HepG2 (cell line): Measurements from ENCODE around the gene PTGIS. TPM values are rescaled to one million over a fixed set of nuclear protein-coding genes. Genes with fewer than 3 reads are reported as not detected.

Experiments used
- ATAC-seq: fragments of 200-7000 bp; cut with Tn5 transposase; 3 replicates; pipeline ENCODE4 v1.9.1; 2020; ENCODE audit warnings: mild to moderate bottlenecking, moderate library complexity
- BruUV-seq: library from RNA; stranded (reverse); fragments of 400-500 nt; replicated peaks from 2 replicates; lab custom pipeline; 2021; lab: Mats Ljungman, UMichigan
- CTCF ChIA-PET: fragments of 300-600 bp; formaldehyde crosslinking; extraction: SDS; loops from one replicate; lab custom pipeline; 2021; ENCODE audit warnings: low total read pairs, inconsistent platforms, low intra/inter-chr PET ratio; lab: Yijun Ruan, JAX
- POLR2A ChIA-PET: fragments of 350-600 bp; sonication (Branson Sonifier 250); formaldehyde crosslinking; loops from one replicate; lab custom pipeline; 2020; ENCODE audit warnings: antibody characterized with exemption, inconsistent platforms; lab: Yijun Ruan, JAX
- DNase-seq: peaks from one replicate; pipeline ENCODE4 v3.0.0-alpha.2; 2015; ENCODE audit warnings: low spot score
- FAIRE-seq: peaks from 3 replicates; lab custom pipeline; 2011; peaks lifted over from hg19 to GRCh38; lab: Jason Lieb, UNC
- H2AFZ ChIP-seq: one replicate; pipeline ENCODE4 v1.6.1; 2011; ENCODE audit warnings: low read length, inconsistent platforms
- H3K27ac ChIP-seq: fragments of 300-600 bp; 3 replicates; pipeline ENCODE4 v1.8.0; 2011; ENCODE audit warnings: mixed run types, mild to moderate bottlenecking, mixed read lengths, low read length, inconsistent platforms; ENCODE audit not compliant: insufficient read depth; ENCODE audit errors: extremely low read length
- H3K27me3 ChIP-seq, 2 experiments: fragments of 200-600 bp in 1 of 2; 2 replicates in 1 of 2; 3 replicates in 1 of 2; pipeline versions ENCODE4 v1.6.0 to v1.8.0; 2011; ENCODE audit warnings: low read length in 2 of 2, mild to moderate bottlenecking in 2 of 2, moderate library complexity in 2 of 2, inconsistent platforms in 1 of 2; ENCODE audit not compliant: insufficient read depth in 2 of 2, control insufficient read depth in 1 of 2
- H3K36me3 ChIP-seq, 2 experiments: fragments of 200-600 bp in 1 of 2; replicated peaks in 1 of 2; 2 replicates in 1 of 2; 3 replicates in 1 of 2; pipeline versions ENCODE4 v1.5.1 to v1.8.0; 2011; ENCODE audit warnings: low read length in 2 of 2, inconsistent platforms in 1 of 2; ENCODE audit not compliant: insufficient read depth in 2 of 2, control insufficient read depth in 1 of 2
- H3K4me1 ChIP-seq: 2 replicates; pipeline ENCODE4 v1.5.1; 2012; ENCODE audit warnings: low read length, inconsistent platforms; ENCODE audit not compliant: insufficient read depth
- H3K4me2 ChIP-seq: 2 replicates; pipeline ENCODE4 v1.6.0; 2011; ENCODE audit warnings: low read depth, low read length, inconsistent platforms
- H3K4me3 ChIP-seq, 3 experiments: fragments of 200-600 bp in 1 of 3; sonication (generic), shearing (Covaris generic) in 1 of 3; replicated peaks in 1 of 3; 2 replicates each; pipeline ENCODE4 v1.5.1; 2011 to 2016; ENCODE audit warnings: low read length in 3 of 3, inconsistent platforms in 2 of 3, low read depth in 2 of 3, mild to moderate bottlenecking in 2 of 3, control low read depth in 1 of 3, mixed read lengths in 1 of 3; ENCODE audit not compliant: insufficient read depth in 1 of 3
- H3K79me2 ChIP-seq: one replicate; pipeline ENCODE4 v1.6.1; 2011; ENCODE audit warnings: low read length, inconsistent platforms; ENCODE audit not compliant: insufficient read depth
- H3K9ac ChIP-seq: 2 replicates; pipeline ENCODE4 v1.6.0; 2011; ENCODE audit warnings: mild to moderate bottlenecking, low read depth, low read length, inconsistent platforms; ENCODE audit not compliant: insufficient read depth
- H3K9me3 ChIP-seq: 2 replicates; pipeline ENCODE4 v1.5.1; 2012; ENCODE audit warnings: mild to moderate bottlenecking, low read length
- H4K20me1 ChIP-seq: 2 replicates; pipeline ENCODE4 v1.6.0; 2011; ENCODE audit warnings: inconsistent platforms, mild to moderate bottlenecking, low read length, moderate library complexity; ENCODE audit not compliant: insufficient read depth
- CEBPB ChIP-seq: IDR thresholded peaks from 2 replicates; pipeline ENCODE4 v1.6.1; 2011; ENCODE audit warnings: low read depth, low read length, improper control_type of control experiment, borderline replicate concordance
- KMT2B ChIP-seq: IDR thresholded peaks from 2 replicates; pipeline ENCODE4 v1.6.1; 2016; ENCODE audit warnings: missing genetic modification reagents, missing compliant biosample characterization
- MYC ChIP-seq: sonication (generic); formaldehyde crosslinking; IDR thresholded peaks from 2 replicates; pipeline ENCODE4 v1.9.0; 2021; ENCODE audit warnings: missing genetic modification reagents, borderline replicate concordance
- MZF1 ChIP-seq: sonication (generic); formaldehyde crosslinking; IDR thresholded peaks from 2 replicates; pipeline ENCODE4 v1.8.1; 2023; ENCODE audit warnings: mild to moderate bottlenecking, missing genetic modification reagents, borderline replicate concordance
- NCOA1 ChIP-seq: sonication (generic); formaldehyde crosslinking; IDR thresholded peaks from 2 replicates; pipeline ENCODE4 v1.9.0; 2021; ENCODE audit warnings: missing genetic modification reagents
- SOX5 ChIP-seq: IDR thresholded peaks from 2 replicates; pipeline ENCODE4 v1.6.1; 2016; ENCODE audit warnings: borderline replicate concordance
- TBX3 ChIP-seq: fragments of 450-650 bp; IDR thresholded peaks from 2 replicates; pipeline ENCODE4 v1.6.1; 2017; ENCODE audit warnings: antibody characterized with exemption, mild to moderate bottlenecking, inconsistent platforms, borderline replicate concordance
- ZFP1 ChIP-seq: IDR thresholded peaks from 2 replicates; pipeline ENCODE4 v1.6.1; 2016
- ZNF629 ChIP-seq: sonication (generic); formaldehyde crosslinking; conservative IDR thresholded peaks from 2 replicates; pipeline ENCODE4 v1.5.0; 2020; ENCODE audit warnings: missing genetic modification reagents
- ZNF75D ChIP-seq: sonication (generic); formaldehyde crosslinking; IDR thresholded peaks from 2 replicates; pipeline ENCODE4 v1.8.1; 2023; ENCODE audit warnings: missing genetic modification reagents, mild to moderate bottlenecking, borderline replicate concordance
- WGBS: methylation state at CpG from one replicate; pipeline ENCODE4 v1.1.6; 2017; ENCODE audit warnings: low lambda C conversion rate; 5-methylcytosine and 5-hydroxymethylcytosine counted together
- in situ Hi-C: cut with HindIII; loops from 2 replicates; pipeline ENCODE4 v1.10.0; 2017; ENCODE audit warnings: low pct_unique_long_range_greater_than_20kb; ENCODE audit not compliant: extremely low pct_ligation_motif_present
- intact Hi-C: fragments of 100-400 bp; cut with micrococcal nuclease; formaldehyde crosslinking; loops from one replicate; pipeline ENCODE4 v1.10.0; 2022; ENCODE audit not compliant: unreplicated experiment
- polyA plus RNA-seq, 8 experiments: library from polyadenylated mRNA; depleted of rRNA in 3 of 8; stranded (reverse) in 7 of 8; unstranded in 1 of 8; fragments of >200 nt; fragmentation: Illumina TruSeq in 4 of 8; extraction: Trizol in 4 of 8; gene quantifications; 2 replicates each; pipeline versions ENCODE4 v1.2.1 to v1.2.3, GENCODE V29; 2011 to 2016; ENCODE audit warnings: low read depth in 4 of 8, missing spikeins in 1 of 8, mixed read lengths in 1 of 8; ENCODE audit not compliant: insufficient read depth in 1 of 8
- total RNA-seq, 5 experiments: library from RNA; depleted of rRNA; stranded (reverse); fragments of >200 nt; fragmentation: Illumina TruSeq; extraction: Trizol; gene quantifications; 2 replicates each; pipeline ENCODE4 v1.2.3, GENCODE V29; 2016; ENCODE audit warnings: low read depth in 1 of 5

The PTGIS gene
- total and polyA plus RNA-seq, 2 of the 13 experiments (the other 11 are each of a cell fraction or from before 2014, with no cell fraction given) = not detected

DNA sequence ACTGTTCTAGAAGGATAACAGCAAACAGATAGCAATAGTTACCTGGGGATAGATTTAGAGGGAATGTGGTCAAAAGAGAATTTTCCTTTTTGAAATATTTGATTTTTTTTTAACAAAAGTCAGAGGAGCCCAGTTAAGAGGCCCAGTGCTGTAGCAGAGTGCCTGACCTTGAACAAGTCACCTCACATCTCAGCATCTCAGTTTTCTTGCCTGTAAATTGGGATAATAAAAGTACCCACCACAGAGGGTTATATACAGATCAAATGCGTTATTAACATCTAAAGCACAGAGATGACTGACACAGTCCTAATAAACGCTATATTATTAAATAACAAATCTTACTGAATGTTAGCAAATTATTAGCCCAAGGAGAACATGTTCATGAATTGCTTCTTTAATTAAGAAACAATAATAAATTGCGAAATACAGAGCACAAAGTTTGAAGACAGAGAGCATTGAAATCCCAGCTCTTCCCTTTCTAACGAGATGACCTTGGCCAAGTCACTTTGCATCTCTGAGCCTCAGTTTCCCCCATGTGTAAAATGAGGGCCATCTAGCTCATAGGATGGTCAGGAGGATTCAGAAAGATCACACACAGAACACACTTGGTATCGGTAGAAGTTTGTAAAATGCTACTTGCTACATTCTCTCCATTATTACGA lies 35.5 kb downstream of the PTGIS start:
- H2AFZ ChIP-seq = no peak overlapping the region
- intact Hi-C loops (no loop called here), in situ Hi-C loops (no loop called here)
- no peaks in the 10 kb centered on the region for H4K20me1 ChIP-seq
- TF ChIP-seq MZF1 (CRISPR knock-in tag) (no peak), ZNF629 (CRISPR knock-in tag) (peak; percentile 54), ZFP1 (CRISPR knock-in tag) (no peak), SOX5 (CRISPR knock-in tag) (no peak), MYC (CRISPR knock-in tag) (no peak), ZNF75D (CRISPR knock-in tag) (no peak), TBX3 (no peak), CEBPB (peak; percentile 59; the same call in 1 of the 2 replicates), KMT2B (CRISPR knock-in tag) (no peak), NCOA1 (no peak)
- ChIA-PET CTCF (interaction anchor here (9.6 kb wide), 1 partner anchor 199 kb away, joined by 198 read pairs; no protein-coding TSS in a partner anchor), POLR2A (no interaction called here)
- no peak overlapping the region for H3K4me3 ChIP-seq
- no peaks in the 10 kb centered on the region for H3K4me1 ChIP-seq
- no peaks in the 10 kb centered on the region for H3K36me3 ChIP-seq
- H3K27ac ChIP-seq = no peak overlapping the region
- DNase-seq (no peak), FAIRE-seq (no peak), ATAC-seq (no peak)
- WGBS = 14% methylated on average over 6 of the region's 6 CpGs
- no peak overlapping the region for H3K4me2 ChIP-seq
- no peaks in the 10 kb centered on the region for H3K79me2 ChIP-seq
- no peaks in the 10 kb centered on the region for H3K27me3 ChIP-seq
- H3K9ac ChIP-seq = no peak overlapping the region
- no TSS peak for BruUV-seq
- no peaks in the 10 kb centered on the region for H3K9me3 ChIP-seq
